Hematopoietic multipotent progenitor cell treated with erythropoietin and hydrocortisone succinate and interleukin-3 and kit ligand, for 6 days (in vitro differentiated cells): ENCODE results near the gene FOCAD.
"Not testable (repeated sequence)": the region's sequence is repeated elsewhere in the genome, so short reads cannot be mapped to it uniquely, and the experiment has no call there.

Source experiments
- DNase-seq: peaks from one replicate; pipeline ENCODE4 v3.0.0-alpha.2; 2015

Gene FOCAD, protein sequence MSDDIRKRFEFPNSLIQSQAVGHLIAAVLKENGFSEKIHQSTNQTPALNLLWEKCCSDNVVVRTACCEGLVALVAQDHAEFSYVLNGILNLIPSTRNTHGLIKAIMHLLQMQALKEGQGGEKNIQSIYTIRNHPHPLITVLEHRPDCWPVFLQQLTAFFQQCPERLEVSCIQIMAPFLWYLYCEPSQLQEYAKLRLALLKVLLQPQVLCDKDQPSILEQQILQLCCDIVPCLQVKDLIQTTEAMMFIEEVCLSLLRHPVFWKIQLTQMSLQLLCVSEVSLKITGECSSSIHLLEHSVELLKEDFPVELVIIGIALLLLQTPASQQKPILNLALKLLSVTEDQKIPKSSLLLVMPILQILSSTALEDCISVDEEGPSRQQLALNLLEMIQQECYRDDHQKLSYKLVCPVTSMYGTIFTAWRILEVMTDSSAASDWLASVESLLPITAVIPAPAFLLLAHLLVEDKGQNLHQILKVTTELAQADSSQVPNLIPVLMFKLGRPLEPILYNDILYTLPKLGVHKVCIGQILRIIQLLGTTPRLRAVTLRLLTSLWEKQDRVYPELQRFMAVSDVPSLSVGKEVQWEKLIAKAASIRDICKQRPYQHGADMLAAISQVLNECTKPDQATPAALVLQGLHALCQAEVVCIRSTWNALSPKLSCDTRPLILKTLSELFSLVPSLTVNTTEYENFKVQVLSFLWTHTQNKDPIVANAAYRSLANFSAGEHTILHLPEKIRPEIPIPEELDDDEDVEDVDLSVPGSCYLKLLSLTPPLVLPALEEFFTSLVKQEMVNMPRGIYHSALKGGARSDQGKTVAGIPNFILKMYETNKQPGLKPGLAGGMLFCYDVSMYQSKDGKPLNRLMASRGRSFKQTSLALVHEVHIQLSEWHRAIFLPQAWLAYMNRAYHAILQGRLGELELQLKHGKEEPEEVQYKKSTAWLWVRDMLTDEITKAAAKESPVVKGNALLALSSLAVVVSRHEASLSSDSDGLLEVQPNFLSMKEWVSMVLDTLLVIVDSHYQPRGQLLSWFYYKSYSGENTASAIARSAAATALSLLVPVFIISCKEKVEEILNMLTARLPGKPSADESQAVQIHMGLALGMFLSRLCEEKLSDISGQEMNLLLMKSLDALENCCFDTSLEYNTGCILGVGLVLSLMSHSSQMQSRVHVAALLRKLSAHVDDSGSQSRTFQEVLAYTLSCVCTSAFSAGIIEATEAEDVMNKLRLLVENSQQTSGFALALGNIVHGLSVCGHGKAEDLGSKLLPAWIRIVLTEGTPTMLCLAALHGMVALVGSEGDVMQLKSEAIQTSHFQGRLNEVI (N-terminal part only)

DNA sequence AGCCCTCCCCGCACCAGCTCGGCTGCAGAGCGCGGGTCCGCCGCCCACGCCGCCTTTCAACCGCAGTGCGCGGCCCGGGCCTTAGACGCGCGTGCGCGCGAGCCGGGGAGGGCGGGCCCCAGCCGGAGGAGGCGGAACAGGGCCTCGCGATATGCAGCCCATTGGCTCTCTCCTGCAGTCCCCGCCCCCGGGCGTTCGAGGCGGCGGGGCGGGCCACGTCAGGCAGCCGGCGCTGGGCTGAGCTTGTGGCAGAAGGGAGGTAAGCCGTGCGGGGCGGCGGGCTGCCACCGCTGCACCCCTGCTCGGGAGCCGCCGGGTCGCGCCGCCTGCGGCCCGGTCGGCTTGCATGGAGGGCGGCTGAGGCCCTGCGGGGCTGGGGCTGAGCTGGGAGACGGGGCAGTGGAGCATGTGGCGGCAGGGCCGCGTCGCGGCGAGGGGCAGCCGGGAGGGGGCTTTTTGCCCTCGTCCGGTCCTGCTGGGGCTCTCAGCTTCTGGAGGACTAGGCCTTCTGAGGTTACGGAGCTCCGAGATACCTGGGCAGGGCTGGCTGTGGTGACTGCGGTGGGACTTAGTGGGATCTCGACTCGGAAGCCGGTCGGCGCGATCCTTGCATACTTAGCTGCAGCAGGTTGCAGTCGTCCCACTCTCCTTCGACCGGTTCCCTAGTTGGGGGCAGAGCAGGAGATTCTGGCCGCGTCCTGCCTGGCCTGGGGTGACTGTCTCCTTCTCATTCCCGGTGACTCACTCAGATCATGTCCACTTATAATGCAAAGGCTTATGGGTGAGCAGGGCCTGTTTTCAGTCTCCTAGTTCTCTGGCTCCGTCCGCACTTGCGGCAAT is at the start of gene FOCAD:
TSS of gene FOCAD (plus strand) at position 225 of the 840 bp plus-strand sequence. CDS start 31,095 bp downstream, outside the sequence.
- DNase-seq: peak; percentile 97

DNA sequence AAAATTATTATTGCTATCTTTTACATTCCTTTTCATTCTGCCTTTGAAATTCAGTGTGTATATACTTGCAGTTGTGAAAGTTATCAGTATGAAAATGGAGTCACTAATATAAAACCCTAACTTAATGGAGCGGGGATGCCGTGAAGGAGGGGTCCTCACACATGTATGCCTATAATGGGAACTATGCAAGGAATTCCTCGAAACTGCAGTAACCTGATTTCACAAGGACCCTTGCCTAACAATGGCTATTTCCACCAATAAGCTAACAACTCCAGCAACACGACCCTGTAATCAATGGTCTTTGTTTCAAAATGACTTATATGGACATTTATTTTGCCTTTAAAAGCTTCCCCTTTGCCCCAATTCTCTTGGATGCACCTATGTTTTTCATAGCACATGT is 49.2 kb upstream of the FOCAD start:
- no peak for DNase-seq

DNA sequence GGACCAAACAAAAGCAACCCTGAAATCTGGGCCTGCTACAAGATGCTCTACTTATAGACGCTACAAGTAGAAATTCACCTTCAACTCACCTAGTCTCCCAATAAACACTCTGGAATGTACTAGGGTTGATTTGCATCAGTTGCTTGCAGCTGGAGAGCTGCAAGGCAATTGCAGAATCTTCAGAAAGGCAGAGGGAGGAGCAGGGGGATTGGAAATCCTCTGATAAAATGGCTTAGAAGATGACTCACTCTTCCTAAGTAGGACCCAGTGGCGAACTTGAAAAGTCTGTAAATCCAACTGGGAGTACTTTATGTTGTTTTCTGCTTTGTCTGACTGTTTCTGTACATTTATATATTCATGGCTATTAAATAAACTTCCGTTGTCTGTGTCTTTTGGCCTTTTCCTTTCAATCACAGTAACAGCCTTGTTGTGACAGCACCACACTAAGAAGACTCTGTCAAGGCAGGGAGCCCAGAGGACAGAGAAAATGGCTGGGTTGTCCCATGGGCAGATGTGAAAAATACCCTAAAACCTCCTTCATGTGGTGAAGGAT is 47.1 kb upstream of the FOCAD start:
- DNase-seq: no peak

DNA sequence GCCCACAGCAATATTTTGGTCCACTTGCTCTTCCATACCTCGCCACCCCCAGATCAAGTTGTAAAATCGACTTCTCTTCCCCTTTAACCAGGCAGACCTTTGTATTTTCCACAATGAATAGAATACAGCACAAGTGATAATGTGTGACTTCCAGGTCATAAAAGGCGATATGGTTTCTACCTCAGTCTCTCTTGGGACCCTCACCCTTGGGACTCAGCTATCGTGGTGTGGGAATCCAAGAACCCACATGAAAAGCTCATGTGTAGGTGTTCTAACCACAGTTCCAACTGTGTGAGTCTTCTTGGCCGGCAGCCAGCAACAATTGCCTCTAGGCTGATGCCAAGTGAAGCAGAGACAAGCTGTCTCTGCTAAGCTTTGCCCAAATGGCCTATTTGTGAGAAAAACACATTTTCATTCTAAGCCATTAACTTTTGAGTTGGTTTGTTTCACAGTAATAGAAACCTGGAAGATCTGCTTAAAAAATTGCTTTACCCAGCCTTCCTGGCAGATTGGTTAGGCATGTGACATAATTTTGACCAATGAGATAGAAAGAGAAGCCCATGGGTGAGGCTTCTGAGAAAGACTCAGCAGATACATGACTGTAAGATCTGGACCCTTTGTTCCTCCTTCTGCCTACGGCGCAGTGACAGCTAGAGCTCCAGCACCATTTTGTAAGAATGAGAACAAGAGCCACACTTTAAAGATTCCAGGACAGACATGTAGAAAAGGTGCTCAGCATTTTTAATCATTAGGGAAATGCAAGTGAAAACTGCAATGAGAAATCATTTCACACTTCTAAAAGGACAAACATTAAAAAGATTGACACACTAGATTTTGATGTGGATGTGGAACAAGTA is 43.5 kb upstream of the FOCAD start:
- peak; percentile 85 for DNase-seq

DNA sequence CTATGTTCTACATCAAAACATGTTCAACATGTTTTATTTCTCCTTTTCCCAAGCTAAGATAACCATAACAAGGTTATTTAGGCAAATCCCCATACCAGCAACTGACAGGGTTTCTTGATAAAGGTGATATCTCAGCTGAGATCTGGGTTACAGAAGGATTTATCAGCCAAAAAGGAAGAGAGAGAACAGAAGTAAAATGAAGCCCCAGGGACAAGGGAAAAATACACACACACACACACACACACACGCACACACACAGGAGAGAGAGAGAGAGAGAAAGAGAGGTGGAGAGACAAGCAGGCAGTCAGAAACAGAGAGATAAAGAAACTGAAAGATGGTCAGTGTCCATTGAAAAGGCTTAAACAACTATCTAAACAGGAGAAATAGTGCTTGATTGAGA is 42.0 kb upstream of the FOCAD start:
- no peak for DNase-seq

DNA sequence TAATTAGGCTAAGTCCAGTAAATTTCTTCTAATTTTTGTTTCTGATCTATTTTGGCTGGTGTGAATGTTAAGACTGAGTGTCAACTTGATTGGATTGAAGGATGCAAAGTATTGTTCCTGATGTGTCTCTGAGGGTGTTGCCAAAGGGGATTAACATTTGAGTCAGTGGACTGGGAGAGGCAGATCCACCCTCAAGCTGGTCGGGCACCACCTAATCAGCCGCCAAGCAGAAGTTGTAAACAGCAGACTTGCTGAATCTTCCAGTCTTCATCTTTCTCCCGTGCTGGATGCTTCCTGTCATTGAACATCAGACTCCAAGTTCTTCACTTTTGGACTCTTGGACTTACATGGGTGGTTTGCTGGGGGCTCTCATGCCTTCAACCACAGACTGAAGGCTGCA is 40.4 kb upstream of the FOCAD start:
- no peak for DNase-seq

DNA sequence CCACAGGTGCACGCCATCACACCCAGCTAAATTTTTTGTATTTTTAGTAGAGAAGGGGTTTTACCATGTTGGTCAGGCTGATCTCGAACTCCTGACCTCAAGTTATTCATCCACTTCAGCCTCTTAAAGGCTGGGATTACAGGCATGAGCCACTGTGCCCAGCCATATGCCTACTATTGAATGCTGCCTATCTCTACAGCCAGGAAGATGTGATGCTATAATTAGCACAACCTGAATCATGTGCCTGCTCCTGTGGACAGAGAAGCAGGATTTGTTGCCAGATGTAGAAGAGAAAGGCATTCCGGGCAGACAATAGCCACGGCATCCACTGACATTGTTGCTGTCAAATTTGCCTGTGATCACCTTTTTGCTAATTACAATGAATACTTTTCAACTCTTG is 37.4 kb upstream of the FOCAD start:
- no peak for DNase-seq

DNA sequence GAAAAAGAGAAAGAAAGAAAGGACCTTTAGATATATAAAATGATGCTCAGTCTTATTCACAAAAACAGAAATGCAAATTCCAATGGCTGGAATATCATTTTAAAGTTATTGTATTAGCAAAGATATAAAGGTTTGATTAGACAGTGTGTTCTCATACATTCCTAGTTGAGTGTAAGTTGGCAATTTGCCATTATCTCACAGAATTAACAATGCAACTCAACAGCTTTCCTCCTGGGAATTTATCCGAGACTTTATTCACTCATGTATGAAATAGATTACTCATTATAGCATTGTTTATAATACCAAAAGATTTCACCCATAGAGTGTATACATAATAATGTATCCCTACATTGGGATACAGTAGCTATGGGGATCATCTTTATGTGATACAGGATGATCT is 34.7 kb upstream of the FOCAD start:
- no peak for DNase-seq

DNA sequence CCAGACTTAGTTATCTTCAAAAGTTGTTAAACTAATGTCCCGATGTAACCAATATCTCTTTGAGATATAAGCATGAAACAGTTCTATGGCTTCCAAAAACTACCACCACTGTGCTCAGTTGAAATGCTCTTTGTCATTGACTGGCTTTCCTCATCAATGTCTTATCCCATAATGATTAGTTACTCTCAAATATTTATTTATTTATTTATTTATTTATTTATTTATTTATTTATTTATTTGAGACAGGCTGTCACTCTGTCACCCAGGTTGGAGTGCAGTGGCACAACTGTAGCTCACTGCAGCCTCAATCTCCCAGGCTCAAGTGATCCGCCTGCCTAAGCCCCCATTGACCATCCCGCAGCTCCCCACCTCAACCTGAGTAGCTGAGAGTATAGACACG is 33.7 kb upstream of the FOCAD start:
- DNase-seq: no peak

DNA sequence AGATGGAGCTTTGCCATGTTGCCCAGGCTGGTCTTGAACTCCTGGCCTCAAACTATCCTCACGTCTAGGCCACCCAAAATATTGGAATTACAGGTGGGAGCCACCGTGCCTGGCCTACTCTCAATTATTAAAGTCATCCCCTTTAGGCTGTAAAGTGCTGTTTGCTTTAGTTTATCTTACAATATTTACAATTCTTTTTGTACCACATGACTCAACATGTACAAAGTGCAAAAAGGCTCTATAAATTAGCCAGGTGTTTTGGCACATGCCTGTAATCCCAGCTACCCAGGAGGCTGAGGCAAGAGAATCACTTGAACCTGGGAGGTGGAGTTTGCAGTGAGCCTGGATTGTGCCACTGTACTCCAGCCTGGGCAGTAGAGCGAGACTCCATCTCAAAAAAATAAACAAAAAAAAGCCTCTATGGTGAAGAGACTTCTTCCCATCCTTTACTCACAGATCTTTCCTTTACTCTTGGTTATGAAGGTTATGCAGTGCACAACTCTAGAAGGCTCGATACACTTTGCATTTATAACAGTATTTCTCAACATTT is 33.2 kb upstream of the FOCAD start:
- no peak for DNase-seq

DNA sequence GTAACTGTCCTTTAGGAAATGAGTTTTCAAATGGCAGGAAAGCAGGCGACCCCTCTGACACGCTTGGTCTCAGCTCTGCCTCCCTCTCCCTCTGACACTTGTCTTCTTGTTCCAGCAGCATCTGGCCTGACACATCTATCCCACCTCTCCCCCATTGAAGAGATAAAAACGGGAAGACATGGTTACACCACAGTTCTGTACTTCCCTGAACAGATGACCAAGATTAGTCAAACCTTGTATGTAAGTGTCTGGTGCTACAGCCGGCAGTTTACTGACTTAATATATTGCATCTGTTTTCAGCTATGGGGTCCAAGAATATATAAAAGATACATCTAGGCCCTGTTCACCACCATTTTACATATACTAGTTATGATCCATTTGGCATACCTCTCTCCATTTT is 32.1 kb upstream of the FOCAD start:
- DNase-seq: peak; percentile 17

DNA sequence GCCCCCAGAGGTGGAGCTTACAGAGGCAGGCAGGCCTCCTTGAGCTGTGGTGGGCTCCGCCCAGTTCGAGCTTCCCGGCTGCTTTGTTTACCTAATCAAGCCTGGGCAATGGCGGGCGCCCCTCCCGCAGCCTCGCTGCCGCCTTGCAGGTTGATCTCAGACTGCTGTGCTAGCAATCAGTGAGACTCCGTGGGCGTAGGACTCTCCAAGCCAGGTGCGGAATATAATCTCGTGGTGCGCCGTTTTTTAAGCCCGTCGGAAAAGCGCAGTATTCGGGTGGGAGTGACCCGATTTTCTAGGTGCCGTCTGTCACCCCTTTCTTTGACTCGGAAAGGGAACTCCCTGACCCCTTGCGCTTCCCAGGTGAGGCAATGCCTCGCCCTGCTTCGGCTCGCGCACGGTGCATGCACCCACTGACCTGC is 25.8 kb upstream of the FOCAD start:
- not testable (repeated sequence) for DNase-seq

DNA sequence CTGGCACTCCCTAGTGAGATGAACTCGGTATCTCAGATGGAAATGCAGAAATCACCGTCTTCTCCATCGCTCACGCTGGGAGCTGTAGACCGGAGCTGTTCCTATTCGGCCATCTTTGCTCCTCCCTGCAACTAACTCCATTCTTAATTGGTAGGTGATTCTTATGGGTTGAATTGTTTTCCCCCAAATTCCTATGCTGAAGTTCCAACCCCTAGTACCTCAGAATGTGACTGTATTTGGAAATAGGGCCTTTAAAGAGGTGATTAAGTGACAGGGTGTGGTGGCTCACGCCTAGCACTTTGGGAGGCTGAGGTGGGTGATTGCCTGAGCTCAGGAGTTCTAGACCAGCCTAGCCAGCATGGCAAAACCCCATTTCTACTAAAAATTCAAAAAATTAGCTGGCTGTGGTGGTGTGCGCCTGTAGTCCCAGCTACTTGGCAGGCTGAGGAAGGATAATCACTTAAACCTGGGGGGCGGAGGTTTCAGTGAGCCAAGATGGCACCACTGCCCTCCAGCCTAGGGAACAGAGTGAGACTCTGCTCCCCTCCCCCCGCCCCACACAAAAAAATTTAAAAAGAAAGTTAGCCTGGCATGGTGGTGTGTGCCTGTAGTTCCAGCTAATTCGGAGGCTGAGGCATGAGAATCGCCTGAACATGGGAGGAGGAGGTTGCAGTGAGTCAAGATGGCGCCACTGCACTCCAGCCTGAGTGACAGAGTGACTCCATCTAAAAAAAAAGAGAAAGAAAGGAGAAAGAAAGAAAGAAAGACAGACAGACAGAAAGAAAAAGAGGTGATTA is 25.2 kb upstream of the FOCAD start:
- DNase-seq: no peak

DNA sequence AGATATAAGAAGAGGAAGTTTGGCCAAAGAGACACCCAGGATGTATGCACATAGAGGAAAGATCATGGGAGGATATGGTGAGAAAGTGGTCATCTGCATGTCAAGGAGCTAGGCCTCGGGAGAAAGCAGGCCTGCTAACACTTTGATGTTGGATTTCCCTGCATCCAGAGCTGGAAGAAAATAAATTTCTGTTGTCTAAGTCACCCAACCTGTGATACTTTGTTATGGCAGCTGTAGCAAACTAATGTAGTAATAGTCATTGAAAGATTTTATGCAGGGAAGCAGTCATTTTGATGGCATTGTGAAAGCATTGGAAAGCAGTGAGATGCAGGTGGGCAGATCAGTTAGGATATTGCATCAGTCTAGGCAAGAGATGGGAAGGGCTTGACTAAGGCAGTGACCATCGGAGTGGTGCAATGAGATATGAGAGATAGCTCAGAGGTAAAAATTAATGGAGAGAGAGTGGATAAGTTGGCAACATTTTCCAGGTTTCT is 24.5 kb upstream of the FOCAD start:
- DNase-seq: no peak

DNA sequence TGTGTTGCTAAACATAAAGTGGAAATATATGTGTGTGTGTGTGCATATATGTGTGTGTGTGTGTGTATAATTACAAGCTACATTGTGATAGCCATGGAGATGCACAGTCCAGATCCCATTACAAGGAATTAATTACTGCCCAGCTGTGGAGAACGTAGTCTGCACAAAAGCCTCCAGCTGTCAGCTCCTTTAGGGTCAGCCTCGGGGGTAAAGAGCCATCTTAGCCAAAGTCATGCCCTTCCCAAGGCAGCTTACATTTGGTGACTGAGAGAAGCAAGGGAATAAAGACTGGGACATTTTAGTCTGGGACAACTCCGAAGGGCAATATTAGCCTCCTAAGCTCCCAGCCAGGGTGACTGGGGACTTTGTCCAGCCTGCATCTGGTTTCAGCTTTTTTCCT is 21.9 kb upstream of the FOCAD start:
- DNase-seq: no peak

DNA sequence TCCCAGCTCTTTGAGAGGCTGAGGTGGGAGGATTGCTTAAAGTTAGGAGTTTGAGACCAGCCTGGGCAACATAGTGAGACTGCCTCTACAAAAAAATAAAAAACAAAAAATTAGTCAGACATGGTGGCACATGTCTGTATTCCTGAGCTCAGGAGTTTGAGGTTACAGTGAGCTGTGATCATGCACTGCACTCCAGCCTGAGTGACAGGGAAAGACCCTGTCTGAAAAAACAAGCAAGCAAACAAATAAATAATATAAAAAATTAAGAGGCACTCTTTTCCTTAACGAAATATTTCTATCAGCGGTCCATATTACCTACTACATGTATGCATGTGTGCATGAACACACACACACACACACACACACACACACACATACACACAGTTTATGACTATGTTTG is 20.9 kb upstream of the FOCAD start:
- no peak for DNase-seq

DNA sequence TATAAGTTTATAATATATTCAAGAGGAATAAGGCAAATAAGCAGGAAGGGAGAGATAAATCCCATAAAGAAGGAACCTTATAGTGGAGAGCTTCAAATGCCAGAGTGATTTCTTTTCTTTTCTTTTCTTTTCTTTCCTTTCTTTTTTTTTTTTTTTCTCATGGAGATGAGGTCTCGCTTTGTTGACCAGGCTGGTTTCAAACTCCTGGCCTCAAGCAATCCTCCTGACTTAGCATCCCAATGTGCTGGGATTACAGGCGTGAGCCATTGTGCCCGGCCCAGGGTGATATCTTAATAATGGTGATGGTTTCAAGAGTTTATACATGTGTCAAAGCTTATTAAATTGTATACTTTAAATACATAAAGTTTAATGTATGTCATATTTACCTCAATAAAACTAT is 19.6 kb upstream of the FOCAD start:
- no peak for DNase-seq

DNA sequence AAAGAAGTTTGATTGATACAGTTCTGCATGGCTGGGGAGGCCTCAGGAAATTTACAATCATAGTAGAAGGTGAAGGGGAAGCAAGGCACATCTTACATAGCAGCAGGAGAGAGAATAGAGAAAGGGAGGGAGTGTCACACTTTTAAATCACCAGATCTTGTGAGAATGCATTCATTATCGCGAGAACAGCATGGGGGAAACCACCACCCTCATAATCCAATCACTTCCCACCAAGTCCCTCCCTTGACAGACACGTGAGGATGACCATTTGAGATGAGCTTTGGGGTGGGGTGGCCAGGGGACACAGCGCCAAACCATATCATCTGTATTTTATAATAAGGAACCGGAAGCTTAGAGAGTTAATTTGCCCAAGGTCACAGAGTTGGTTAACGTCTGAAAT is 13.7 kb upstream of the FOCAD start:
- no peak for DNase-seq

DNA sequence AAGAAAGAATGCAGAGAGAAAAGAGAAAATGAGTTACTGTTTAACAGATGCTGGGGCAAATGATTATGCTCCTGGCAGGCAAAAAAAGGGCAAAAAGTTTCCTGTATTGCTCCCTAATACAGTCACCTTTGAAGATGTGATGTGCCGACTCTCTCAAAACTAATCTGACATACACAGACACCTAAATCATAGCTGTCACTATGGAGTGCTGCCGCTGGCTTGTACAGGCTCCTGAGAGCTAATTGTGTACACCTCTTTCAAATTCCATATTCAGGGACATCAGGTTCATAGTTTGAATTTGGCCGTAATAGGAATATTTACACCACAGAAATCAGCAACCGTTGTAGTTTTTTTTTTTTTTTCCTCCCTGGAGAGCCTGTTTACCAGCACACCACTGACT is 12.4 kb upstream of the FOCAD start:
- no peak for DNase-seq
